ENCODE measurements around the gene GNLY.

The GNLY gene

GRCh38 chr2:85747441-85747840 is 53.3 kb downstream of the GNLY start:
- no peaks in the 10 kb centered on the region for H4K20me1 ChIP-seq (ENCODE audit: insufficient read depth, low read length)
- H3K4me1 ChIP-seq (ENCODE audit: insufficient read depth, low read length, severe bottlenecking), result no peaks in the 10 kb centered on the region
- no peaks in the 10 kb centered on the region for H3K9me3 ChIP-seq (ENCODE audit: low read length)
- H3K27ac ChIP-seq (ENCODE audit: low read depth, low read length, poor library complexity, severe bottlenecking), result no peak overlapping the region
- H3K79me2 ChIP-seq (ENCODE audit: insufficient read depth, low read length), result no peaks in the 10 kb centered on the region
- H3K9ac ChIP-seq (ENCODE audit: low read length), result no peak overlapping the region
- no peaks in the 10 kb centered on the region for H3F3A ChIP-seq (ENCODE audit: insufficient read depth, low read length)
- no peak overlapping the region for H2AFZ ChIP-seq (ENCODE audit: low read length)
- no peak overlapping the region for H3K4me2 ChIP-seq (ENCODE audit: low read length)
- no peak overlapping the region for H3K4me3 ChIP-seq (ENCODE audit: low read depth, low read length, poor library complexity, severe bottlenecking)
- H3K27me3 ChIP-seq (ENCODE audit: insufficient read depth, low read length), result no peaks in the 10 kb centered on the region; the same call in 1 of the 2 replicates
- H3K9me2 ChIP-seq (ENCODE audit: low read depth, low read length), result no peaks in the 10 kb centered on the region
- H3K36me3 ChIP-seq (ENCODE audit: insufficient read depth, low read length), result no peaks in the 10 kb centered on the region
- no peak for TF ChIP-seq CTCF (IDR thresholded peaks at IDR 0.05; ENCODE audit: low read length)
- no peak for TF ChIP-seq EZH2 (IDR thresholded peaks at IDR 0.05; ENCODE audit: borderline replicate concordance, low read length)

- no peak overlapping the region for H3K9ac ChIP-seq (ENCODE audit: low read length)
- no peak overlapping the region for H3K4me3 ChIP-seq (ENCODE audit: low read depth, low read length, poor library complexity, severe bottlenecking)
- no peaks in the 10 kb centered on the region for H3K36me3 ChIP-seq (ENCODE audit: insufficient read depth, low read length)
- H3K9me2 ChIP-seq (ENCODE audit: low read depth, low read length), result no peaks in the 10 kb centered on the region
- H3K9me3 ChIP-seq (ENCODE audit: low read length), result no peaks in the 10 kb centered on the region
- no peak overlapping the region for H3K4me2 ChIP-seq (ENCODE audit: low read length)
- H3K27me3 ChIP-seq (ENCODE audit: insufficient read depth, low read length), result no peaks in the 10 kb centered on the region; the same call in 1 of the 2 replicates
- no peak overlapping the region for H3K27ac ChIP-seq (ENCODE audit: low read depth, low read length, poor library complexity, severe bottlenecking)
- H4K20me1 ChIP-seq (ENCODE audit: insufficient read depth, low read length), result no peaks in the 10 kb centered on the region; the same call in 1 of the 2 replicates
- no peak overlapping the region for H2AFZ ChIP-seq (ENCODE audit: low read length)
- H3F3A ChIP-seq (ENCODE audit: insufficient read depth, low read length), result no peaks in the 10 kb centered on the region
- no peaks in the 10 kb centered on the region for H3K4me1 ChIP-seq (ENCODE audit: insufficient read depth, low read length, severe bottlenecking)
- TF ChIP-seq EZH2 (IDR thresholded peaks at IDR 0.05; ENCODE audit: borderline replicate concordance, low read length) (no peak), CTCF (IDR thresholded peaks at IDR 0.05; ENCODE audit: low read length) (no peak)
- H3K79me2 ChIP-seq (ENCODE audit: insufficient read depth, low read length), result no peaks in the 10 kb centered on the region
These were observed 54.0 kb downstream of the GNLY start for GRCh38 chr2:85748039-85748734.

Data from OCI-LY1 (cell line).